GM12878 (cell line): ENCODE data around the gene TRIM60. TPM values are rescaled to one million over a fixed set of nuclear protein-coding genes. Genes with fewer than 3 reads are reported as not detected.

Source experiments
- ATAC-seq: fragments of 200-7000 bp; cut with Tn5 transposase; 3 replicates; pipeline ENCODE4 v1.9.1; 2020; ENCODE audit warnings: mild to moderate bottlenecking, moderate library complexity
- BruUV-seq: library from RNA; stranded (reverse); fragments of 400-500 nt; replicated peaks from 2 replicates; lab custom pipeline; 2021; lab: Mats Ljungman, UMichigan
- CTCF ChIA-PET: fragments of 300-600 bp; sonication (Branson Sonifier 250); formaldehyde crosslinking; extraction: SDS; loops from one replicate; lab custom pipeline; 2021; ENCODE audit warnings: inconsistent platforms; lab: Yijun Ruan, JAX
- POLR2A ChIA-PET: fragments of 350-600 bp; formaldehyde crosslinking; extraction: SDS; loops from one replicate; lab custom pipeline; 2021; ENCODE audit warnings: inconsistent platforms; lab: Charles Lee
- RAD21 ChIA-PET: fragments of 300-600 bp; sonication (Branson Sonifier 250); formaldehyde crosslinking; loops from one replicate; lab custom pipeline; 2023; ENCODE audit warnings: antibody characterized with exemption; ENCODE audit not compliant: unreplicated experiment; lab: Charles Lee
- SMC1A ChIA-PET: fragments of 300-600 bp; sonication (Branson Sonifier 250); formaldehyde crosslinking; loops from one replicate; lab custom pipeline; 2023; ENCODE audit not compliant: unreplicated experiment, uncharacterized antibody; lab: Charles Lee
- DNase-seq: peaks from one replicate; pipeline ENCODE4 v3.0.0-alpha.2; 2011; ENCODE audit warnings: low read depth, low spot score
- FAIRE-seq: peaks from 3 replicates; lab custom pipeline; 2011; peaks lifted over from hg19 to GRCh38; lab: Jason Lieb, UNC
- H2AFZ ChIP-seq: 2 replicates; pipeline ENCODE4 v1.6.0; 2011; ENCODE audit warnings: low read depth, low read length, control low read depth; ENCODE audit not compliant: control insufficient read depth
- H3K27ac ChIP-seq: 2 replicates; pipeline ENCODE4 v1.5.1; 2011; ENCODE audit warnings: control low read depth; ENCODE audit not compliant: control insufficient read depth, insufficient read depth
- H3K27me3 ChIP-seq, 2 experiments: replicated peaks in 1 of 2; 2 replicates each; pipeline versions ENCODE4 v1.6.0 to v1.6.1; 2011; ENCODE audit warnings: low read length in 1 of 2; ENCODE audit not compliant: control insufficient read depth in 2 of 2, insufficient read depth in 2 of 2
- H3K36me3 ChIP-seq, 2 experiments: 2 replicates each; pipeline ENCODE4 v1.5.1; 2011; ENCODE audit warnings: low read length in 1 of 2; ENCODE audit not compliant: control insufficient read depth in 2 of 2, insufficient read depth in 2 of 2
- H3K4me1 ChIP-seq: 2 replicates; pipeline ENCODE4 v1.6.1; 2011; ENCODE audit warnings: mild to moderate bottlenecking, low read length, moderate library complexity, mixed read lengths; ENCODE audit not compliant: control insufficient read depth, insufficient read depth
- H3K4me2 ChIP-seq: 2 replicates; pipeline ENCODE4 v1.6.0; 2011; ENCODE audit warnings: control low read depth; ENCODE audit not compliant: control insufficient read depth, insufficient read depth
- H3K4me3 ChIP-seq: fragments of 200-600 bp; sonication (generic); 2 replicates; pipeline ENCODE4 v1.5.1; 2016
- H3K79me2 ChIP-seq: 2 replicates; pipeline ENCODE4 v1.6.0; 2011; ENCODE audit warnings: low read length; ENCODE audit not compliant: control insufficient read depth, insufficient read depth
- H3K9ac ChIP-seq: 2 replicates; pipeline ENCODE4 v1.8.0; 2011; ENCODE audit warnings: low read length, control low read depth, mixed read lengths; ENCODE audit not compliant: control insufficient read depth, insufficient read depth
- H3K9me3 ChIP-seq: replicated peaks from 3 replicates; pipeline ENCODE4 v1.5.1; 2011; ENCODE audit warnings: mild to moderate bottlenecking, low read length; ENCODE audit not compliant: control insufficient read depth, insufficient read depth
- H4K20me1 ChIP-seq: 2 replicates; pipeline ENCODE4 v1.6.0; 2011; ENCODE audit not compliant: control insufficient read depth, insufficient read depth
- BMI1 ChIP-seq: fragments of 450-650 bp; IDR thresholded peaks from 2 replicates; pipeline ENCODE4 v1.6.1; 2016; ENCODE audit warnings: mild to moderate bottlenecking, moderate library complexity, borderline replicate concordance
- CEBPB ChIP-seq, 2 experiments: fragments of 150-350 bp in 1 of 2; IDR thresholded peaks; 2 replicates each; pipeline ENCODE4 v1.6.1; 2012 to 2014; ENCODE audit warnings: low read depth in 2 of 2, low read length in 2 of 2, borderline replicate concordance in 1 of 2, inconsistent platforms in 1 of 2
- JUND ChIP-seq: IDR thresholded peaks from 2 replicates; pipeline ENCODE4 v1.6.1; 2012; ENCODE audit warnings: low read depth, mild to moderate bottlenecking, low read length, improper control_type of control experiment, moderate library complexity
- NFYA ChIP-seq: IDR thresholded peaks from 2 replicates; pipeline ENCODE4 v1.6.1; 2011; ENCODE audit warnings: low read depth, mild to moderate bottlenecking, low read length, improper control_type of control experiment, borderline replicate concordance
- SMAD1 ChIP-seq: fragments of 450-650 bp; IDR thresholded peaks from 2 replicates; pipeline ENCODE4 v1.6.1; 2018; ENCODE audit warnings: mild to moderate bottlenecking, low read depth; ENCODE audit not compliant: partially characterized antibody
- SREBF1 ChIP-seq: IDR thresholded peaks from 2 replicates; pipeline ENCODE4 v1.6.1; 2012; ENCODE audit warnings: mild to moderate bottlenecking, low read length
- TCF7 ChIP-seq: IDR thresholded peaks from 2 replicates; pipeline ENCODE4 v1.6.1; 2014; ENCODE audit warnings: antibody characterized with exemption, borderline replicate concordance
- ZSCAN29 ChIP-seq: fragments of 450-650 bp; IDR thresholded peaks from 2 replicates; pipeline ENCODE4 v1.6.1; 2017; ENCODE audit warnings: mild to moderate bottlenecking, moderate library complexity
- WGBS: methylation state at CpG from one replicate; pipeline ENCODE4 v1.1.6; 2016; ENCODE audit warnings: low lambda C conversion rate; ENCODE audit not compliant: insufficient replicate concordance, insufficient coverage; ENCODE audit errors: missing lambda C conversion rate; 5-methylcytosine and 5-hydroxymethylcytosine counted together
- in situ Hi-C: fragments of 300-500 bp; cut with MboI; formaldehyde crosslinking; loops from 9 replicates; pipeline ENCODE4 v1.14.3; 2018; ENCODE audit warnings: mixed read lengths
- intact Hi-C: fragments of 100-400 bp; cut with micrococcal nuclease; formaldehyde crosslinking; loops from one replicate; pipeline ENCODE4 v1.14.2; 2022; ENCODE audit not compliant: unreplicated experiment
- polyA plus RNA-seq, 11 experiments: library from polyadenylated mRNA; depleted of rRNA in 4 of 11; unstranded in 6 of 11; stranded (reverse) in 5 of 11; fragments of >200 nt; fragmentation: Nextera tagmentation in 4 of 11; fragmentation: Illumina TruSeq in 1 of 11; extraction: Ambion mirVana in 4 of 11; extraction: Trizol in 1 of 11; gene quantifications; 1 replicate in 1 of 11; 2 replicates in 10 of 11; pipeline versions ENCODE4 v1.2.1 to v1.2.3, GENCODE V29; 2011 to 2016; ENCODE audit warnings: inconsistent platforms in 2 of 11, missing spikeins in 2 of 11, low read depth in 1 of 11
- total RNA-seq, 4 experiments: library from RNA; depleted of rRNA in 3 of 4; stranded (reverse); fragments of >200 nt in 3 of 4; fragmentation: Illumina TruSeq in 1 of 4; extraction: Trizol in 1 of 4; gene quantifications; 2 replicates each; pipeline versions ENCODE4 v1.2.1 to v1.2.3, GENCODE V29; 2013 to 2021
- TF ChIP-seq, protein P1 (sequence below): IDR thresholded peaks from 2 replicates; pipeline ENCODE4 v1.6.1; 2011; ENCODE audit warnings: borderline replicate concordance, low read depth, mild to moderate bottlenecking, moderate library complexity, low read length; ENCODE audit not compliant: insufficient read depth, poor library complexity, severe bottlenecking
- TF ChIP-seq, protein P2 (sequence below): fragments of 450-650 bp; IDR thresholded peaks from 2 replicates; pipeline ENCODE4 v1.6.1; 2017; ENCODE audit warnings: low read depth, mild to moderate bottlenecking, moderate library complexity
- TF ChIP-seq, protein P3 (sequence below): IDR thresholded peaks from 2 replicates; pipeline ENCODE4 v1.6.1; 2012; ENCODE audit warnings: improper control_type of control experiment, low read depth, low read length; ENCODE audit not compliant: insufficient replicate concordance
- TF ChIP-seq, protein P4 (sequence below): fragments of 450-650 bp; IDR thresholded peaks from 2 replicates; pipeline ENCODE4 v1.6.1; 2017; ENCODE audit warnings: antibody characterized with exemption, mild to moderate bottlenecking, moderate library complexity

TRIM60 gene
- total and polyA plus RNA-seq, 10 of the 15 experiments (the other 5 are each of a cell fraction or from before 2014, with no cell fraction given): not detected

DNA sequence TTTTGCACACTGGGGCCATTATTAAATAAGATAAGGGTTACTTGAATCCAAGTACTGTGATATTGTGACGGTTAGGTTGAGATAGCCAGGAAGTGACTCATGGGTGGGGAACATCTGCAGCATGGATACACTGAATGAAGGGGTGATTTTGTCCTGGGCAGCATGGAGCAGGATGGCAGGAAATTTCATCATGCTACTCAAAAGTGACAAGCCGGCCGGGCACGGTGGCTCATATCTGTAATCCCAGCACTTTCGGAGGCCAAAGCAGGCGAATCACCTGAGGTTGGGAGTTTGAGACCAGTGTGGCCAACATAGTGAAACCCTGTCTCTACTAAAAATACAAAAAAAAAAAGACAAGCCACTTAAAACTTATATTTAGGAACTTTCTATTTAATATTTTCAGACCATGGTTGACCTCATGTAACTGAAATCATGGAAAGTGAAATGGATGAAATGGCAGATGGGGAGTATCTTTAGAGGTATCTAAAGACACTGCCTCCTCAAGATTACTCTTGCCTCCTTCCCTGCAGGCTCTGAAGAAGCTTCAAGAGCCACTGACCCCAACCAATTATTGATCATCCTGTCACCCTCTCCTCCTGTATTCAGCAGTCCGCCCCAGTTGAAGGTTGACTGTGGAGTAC lies 3.9 kb upstream of the TRIM60 start:
- in situ Hi-C loops (no loop called here), intact Hi-C loops (no loop called here)
- no peak for FAIRE-seq
- no peak for ATAC-seq
- Histone ChIP-seq H3K9me3 (no peaks in the 10 kb centered on the region), H3K79me2 (no peaks in the 10 kb centered on the region), H3K27ac (no peak overlapping the region), H4K20me1 (no peaks in the 10 kb centered on the region), H3K4me1 (no peaks in the 10 kb centered on the region), H3K9ac (no peak overlapping the region), H3K36me3 (no peaks in the 10 kb centered on the region), H3K27me3 (no peaks in the 10 kb centered on the region; a peak in 2 of 4 replicates), H2AFZ (no peak overlapping the region), H3K4me2 (no peak overlapping the region), H3K4me3 (no peak overlapping the region)
- RAD21 ChIA-PET: no interaction called here
- DNase-seq: no peak
- CTCF ChIA-PET: no interaction called here
- no TSS peak for BruUV-seq
- 75% methylated on average over 7 of the region's 7 CpGs for WGBS
- POLR2A ChIA-PET: no interaction called here
- SMC1A ChIA-PET: no interaction called here
- TF ChIP-seq SMAD1 (no peak), BMI1 (no peak), NFYA (no peak), ZSCAN29 (no peak), TCF7 (no peak), CEBPB (IDR thresholded peaks at IDR 0.05; ENCODE audit: borderline replicate concordance in 1 of 2, low read depth in 2 of 2, low read length in 2 of 2) (no peak), JUND (no peak), SREBF1 (no peak)
- TF ChIP-seq, protein P1, sequence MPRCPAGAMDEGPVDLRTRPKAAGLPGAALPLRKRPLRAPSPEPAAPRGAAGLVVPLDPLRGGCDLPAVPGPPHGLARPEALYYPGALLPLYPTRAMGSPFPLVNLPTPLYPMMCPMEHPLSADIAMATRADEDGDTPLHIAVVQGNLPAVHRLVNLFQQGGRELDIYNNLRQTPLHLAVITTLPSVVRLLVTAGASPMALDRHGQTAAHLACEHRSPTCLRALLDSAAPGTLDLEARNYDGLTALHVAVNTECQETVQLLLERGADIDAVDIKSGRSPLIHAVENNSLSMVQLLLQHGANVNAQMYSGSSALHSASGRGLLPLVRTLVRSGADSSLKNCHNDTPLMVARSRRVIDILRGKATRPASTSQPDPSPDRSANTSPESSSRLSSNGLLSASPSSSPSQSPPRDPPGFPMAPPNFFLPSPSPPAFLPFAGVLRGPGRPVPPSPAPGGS: no peak
- TF ChIP-seq, protein P2, sequence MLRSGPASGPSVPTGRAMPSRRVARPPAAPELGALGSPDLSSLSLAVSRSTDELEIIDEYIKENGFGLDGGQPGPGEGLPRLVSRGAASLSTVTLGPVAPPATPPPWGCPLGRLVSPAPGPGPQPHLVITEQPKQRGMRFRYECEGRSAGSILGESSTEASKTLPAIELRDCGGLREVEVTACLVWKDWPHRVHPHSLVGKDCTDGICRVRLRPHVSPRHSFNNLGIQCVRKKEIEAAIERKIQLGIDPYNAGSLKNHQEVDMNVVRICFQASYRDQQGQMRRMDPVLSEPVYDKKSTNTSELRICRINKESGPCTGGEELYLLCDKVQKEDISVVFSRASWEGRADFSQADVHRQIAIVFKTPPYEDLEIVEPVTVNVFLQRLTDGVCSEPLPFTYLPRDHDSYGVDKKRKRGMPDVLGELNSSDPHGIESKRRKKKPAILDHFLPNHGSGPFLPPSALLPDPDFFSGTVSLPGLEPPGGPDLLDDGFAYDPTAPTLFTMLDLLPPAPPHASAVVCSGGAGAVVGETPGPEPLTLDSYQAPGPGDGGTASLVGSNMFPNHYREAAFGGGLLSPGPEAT: no peak
- TF ChIP-seq, protein P3, sequence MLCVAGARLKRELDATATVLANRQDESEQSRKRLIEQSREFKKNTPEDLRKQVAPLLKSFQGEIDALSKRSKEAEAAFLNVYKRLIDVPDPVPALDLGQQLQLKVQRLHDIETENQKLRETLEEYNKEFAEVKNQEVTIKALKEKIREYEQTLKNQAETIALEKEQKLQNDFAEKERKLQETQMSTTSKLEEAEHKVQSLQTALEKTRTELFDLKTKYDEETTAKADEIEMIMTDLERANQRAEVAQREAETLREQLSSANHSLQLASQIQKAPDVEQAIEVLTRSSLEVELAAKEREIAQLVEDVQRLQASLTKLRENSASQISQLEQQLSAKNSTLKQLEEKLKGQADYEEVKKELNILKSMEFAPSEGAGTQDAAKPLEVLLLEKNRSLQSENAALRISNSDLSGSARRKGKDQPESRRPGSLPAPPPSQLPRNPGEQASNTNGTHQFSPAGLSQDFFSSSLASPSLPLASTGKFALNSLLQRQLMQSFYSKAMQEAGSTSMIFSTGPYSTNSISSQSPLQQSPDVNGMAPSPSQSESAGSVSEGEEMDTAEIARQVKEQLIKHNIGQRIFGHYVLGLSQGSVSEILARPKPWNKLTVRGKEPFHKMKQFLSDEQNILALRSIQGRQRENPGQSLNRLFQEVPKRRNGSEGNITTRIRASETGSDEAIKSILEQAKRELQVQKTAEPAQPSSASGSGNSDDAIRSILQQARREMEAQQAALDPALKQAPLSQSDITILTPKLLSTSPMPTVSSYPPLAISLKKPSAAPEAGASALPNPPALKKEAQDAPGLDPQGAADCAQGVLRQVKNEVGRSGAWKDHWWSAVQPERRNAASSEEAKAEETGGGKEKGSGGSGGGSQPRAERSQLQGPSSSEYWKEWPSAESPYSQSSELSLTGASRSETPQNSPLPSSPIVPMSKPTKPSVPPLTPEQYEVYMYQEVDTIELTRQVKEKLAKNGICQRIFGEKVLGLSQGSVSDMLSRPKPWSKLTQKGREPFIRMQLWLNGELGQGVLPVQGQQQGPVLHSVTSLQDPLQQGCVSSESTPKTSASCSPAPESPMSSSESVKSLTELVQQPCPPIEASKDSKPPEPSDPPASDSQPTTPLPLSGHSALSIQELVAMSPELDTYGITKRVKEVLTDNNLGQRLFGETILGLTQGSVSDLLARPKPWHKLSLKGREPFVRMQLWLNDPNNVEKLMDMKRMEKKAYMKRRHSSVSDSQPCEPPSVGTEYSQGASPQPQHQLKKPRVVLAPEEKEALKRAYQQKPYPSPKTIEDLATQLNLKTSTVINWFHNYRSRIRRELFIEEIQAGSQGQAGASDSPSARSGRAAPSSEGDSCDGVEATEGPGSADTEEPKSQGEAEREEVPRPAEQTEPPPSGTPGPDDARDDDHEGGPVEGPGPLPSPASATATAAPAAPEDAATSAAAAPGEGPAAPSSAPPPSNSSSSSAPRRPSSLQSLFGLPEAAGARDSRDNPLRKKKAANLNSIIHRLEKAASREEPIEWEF: no peak
- TF ChIP-seq, protein P4, sequence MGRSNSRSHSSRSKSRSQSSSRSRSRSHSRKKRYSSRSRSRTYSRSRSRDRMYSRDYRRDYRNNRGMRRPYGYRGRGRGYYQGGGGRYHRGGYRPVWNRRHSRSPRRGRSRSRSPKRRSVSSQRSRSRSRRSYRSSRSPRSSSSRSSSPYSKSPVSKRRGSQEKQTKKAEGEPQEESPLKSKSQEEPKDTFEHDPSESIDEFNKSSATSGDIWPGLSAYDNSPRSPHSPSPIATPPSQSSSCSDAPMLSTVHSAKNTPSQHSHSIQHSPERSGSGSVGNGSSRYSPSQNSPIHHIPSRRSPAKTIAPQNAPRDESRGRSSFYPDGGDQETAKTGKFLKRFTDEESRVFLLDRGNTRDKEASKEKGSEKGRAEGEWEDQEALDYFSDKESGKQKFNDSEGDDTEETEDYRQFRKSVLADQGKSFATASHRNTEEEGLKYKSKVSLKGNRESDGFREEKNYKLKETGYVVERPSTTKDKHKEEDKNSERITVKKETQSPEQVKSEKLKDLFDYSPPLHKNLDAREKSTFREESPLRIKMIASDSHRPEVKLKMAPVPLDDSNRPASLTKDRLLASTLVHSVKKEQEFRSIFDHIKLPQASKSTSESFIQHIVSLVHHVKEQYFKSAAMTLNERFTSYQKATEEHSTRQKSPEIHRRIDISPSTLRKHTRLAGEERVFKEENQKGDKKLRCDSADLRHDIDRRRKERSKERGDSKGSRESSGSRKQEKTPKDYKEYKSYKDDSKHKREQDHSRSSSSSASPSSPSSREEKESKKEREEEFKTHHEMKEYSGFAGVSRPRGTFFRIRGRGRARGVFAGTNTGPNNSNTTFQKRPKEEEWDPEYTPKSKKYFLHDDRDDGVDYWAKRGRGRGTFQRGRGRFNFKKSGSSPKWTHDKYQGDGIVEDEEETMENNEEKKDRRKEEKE: no peak
